Measurements from ENCODE around the gene ARID3A. TPM values are rescaled to one million over a fixed set of nuclear protein-coding genes. Genes with fewer than 3 reads are reported as not detected.

Gene ARID3A
- total RNA-seq, 1 experiment from 2014 or later = 5.6 TPM

DNA sequence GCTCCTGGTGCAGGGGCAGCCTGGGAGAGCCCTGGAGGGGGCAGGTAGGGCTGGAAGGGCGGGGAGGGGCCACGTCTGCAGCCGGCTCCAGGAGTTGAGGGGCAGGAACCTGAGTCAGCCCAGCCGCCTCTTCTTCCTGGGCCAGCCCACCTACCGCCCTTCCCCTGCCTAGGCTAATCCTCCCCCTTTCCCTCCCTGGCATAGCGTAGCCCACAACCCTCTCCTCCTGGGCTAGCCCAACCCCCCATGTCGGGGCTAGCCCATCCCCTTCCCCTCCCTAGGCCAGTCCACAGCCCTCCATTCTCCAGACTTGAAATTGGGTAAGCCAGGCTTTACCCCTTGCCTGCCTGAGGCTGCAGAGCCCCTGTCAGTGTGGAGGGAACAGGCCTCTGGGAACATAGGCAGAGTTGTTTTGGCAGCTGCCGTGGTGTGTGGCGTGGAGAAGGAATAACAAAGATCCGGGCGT, 37.7 kb downstream of the ARID3A start:
- no peaks in the 10 kb centered on the region for H3K36me3 ChIP-seq (ENCODE audit: low read depth, low read length)
- intact Hi-C loops (cut with micrococcal nuclease) = no loop called here
- no TSS peak for BruUV-seq (replicated peaks)

GRCh38 chr19:964116-964520, 38.3 kb downstream of the ARID3A start:
- CTCF ChIA-PET = no interaction called here
- H3K4me3 ChIP-seq (ENCODE audit: low read length) = no peak overlapping the region
- H3K4me1 ChIP-seq (ENCODE audit: insufficient read depth, low read length) = peaks cover 9% of the 10 kb centered on the region; the same call in 1 of the 2 replicates
- no peaks in the 10 kb centered on the region for H3K79me2 ChIP-seq (ENCODE audit: low read length)
- H3K9me3 ChIP-seq (ENCODE audit: low read length) = no peaks in the 10 kb centered on the region
- POLR2A ChIA-PET (ENCODE audit: unreplicated experiment) = no interaction called here
- DNase-seq (no peak), ATAC-seq (no peak)
- no peaks in the 10 kb centered on the region for H3F3A ChIP-seq (ENCODE audit: low read length, unreplicated experiment)
- no peaks in the 10 kb centered on the region for H4K20me1 ChIP-seq (ENCODE audit: low read length)
- no TSS peak for BruUV-seq (replicated peaks)
- H3K36me3 ChIP-seq (ENCODE audit: low read depth, low read length) = no peaks in the 10 kb centered on the region
- no peak overlapping the region for H2AFZ ChIP-seq (ENCODE audit: low read length)
- H3K9ac ChIP-seq (ENCODE audit: low read length) = no peak overlapping the region
- intact Hi-C loops (cut with micrococcal nuclease) = no loop called here
- no peaks in the 10 kb centered on the region for H3K9me2 ChIP-seq (replicated peaks; ENCODE audit: low read length)
- no peak overlapping the region for H3K4me2 ChIP-seq (ENCODE audit: low read length)
- TF ChIP-seq, protein P1, sequence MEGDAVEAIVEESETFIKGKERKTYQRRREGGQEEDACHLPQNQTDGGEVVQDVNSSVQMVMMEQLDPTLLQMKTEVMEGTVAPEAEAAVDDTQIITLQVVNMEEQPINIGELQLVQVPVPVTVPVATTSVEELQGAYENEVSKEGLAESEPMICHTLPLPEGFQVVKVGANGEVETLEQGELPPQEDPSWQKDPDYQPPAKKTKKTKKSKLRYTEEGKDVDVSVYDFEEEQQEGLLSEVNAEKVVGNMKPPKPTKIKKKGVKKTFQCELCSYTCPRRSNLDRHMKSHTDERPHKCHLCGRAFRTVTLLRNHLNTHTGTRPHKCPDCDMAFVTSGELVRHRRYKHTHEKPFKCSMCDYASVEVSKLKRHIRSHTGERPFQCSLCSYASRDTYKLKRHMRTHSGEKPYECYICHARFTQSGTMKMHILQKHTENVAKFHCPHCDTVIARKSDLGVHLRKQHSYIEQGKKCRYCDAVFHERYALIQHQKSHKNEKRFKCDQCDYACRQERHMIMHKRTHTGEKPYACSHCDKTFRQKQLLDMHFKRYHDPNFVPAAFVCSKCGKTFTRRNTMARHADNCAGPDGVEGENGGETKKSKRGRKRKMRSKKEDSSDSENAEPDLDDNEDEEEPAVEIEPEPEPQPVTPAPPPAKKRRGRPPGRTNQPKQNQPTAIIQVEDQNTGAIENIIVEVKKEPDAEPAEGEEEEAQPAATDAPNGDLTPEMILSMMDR (conservative IDR thresholded peaks at IDR 0.05; ENCODE audit: low read depth, low read length) = no peak
- TF ChIP-seq EZH2phosphoT487 (IDR thresholded peaks at IDR 0.05; ENCODE audit: borderline replicate concordance, low read length) (no peak), EZH2 (IDR thresholded peaks at IDR 0.05; ENCODE audit: low read length, unreplicated experiment) (no peak)
- no peaks in the 10 kb centered on the region for H3K27me3 ChIP-seq (ENCODE audit: low read length)
- no peak overlapping the region for H3K27ac ChIP-seq (ENCODE audit: low read length)

More for the DNA sequence above, 37.7 kb downstream of the ARID3A start:
- CTCF ChIA-PET = no interaction called here
- POLR2A ChIA-PET (ENCODE audit: unreplicated experiment) = no interaction called here
- no peak for ATAC-seq
- Histone ChIP-seq H3K4me2 (ENCODE audit: low read length) (no peak overlapping the region), H2AFZ (ENCODE audit: low read length) (no peak overlapping the region), H3K27ac (ENCODE audit: low read length) (no peak overlapping the region), H3K9me3 (ENCODE audit: low read length) (no peaks in the 10 kb centered on the region), H3K9ac (ENCODE audit: low read length) (no peak overlapping the region), H4K20me1 (ENCODE audit: low read length) (no peaks in the 10 kb centered on the region), H3K27me3 (ENCODE audit: low read length) (no peaks in the 10 kb centered on the region), H3K79me2 (ENCODE audit: low read length) (no peaks in the 10 kb centered on the region), H3K4me3 (ENCODE audit: low read length) (no peak overlapping the region), H3F3A (ENCODE audit: low read length, unreplicated experiment) (no peaks in the 10 kb centered on the region), H3K9me2 (replicated peaks; ENCODE audit: low read length) (no peaks in the 10 kb centered on the region), H3K4me1 (ENCODE audit: insufficient read depth, low read length) (peaks cover 14% of the 10 kb centered on the region; the same call in 1 of the 2 replicates)
- DNase-seq = no peak
- no peak for TF ChIP-seq EZH2phosphoT487 (IDR thresholded peaks at IDR 0.05; ENCODE audit: borderline replicate concordance, low read length)
- TF ChIP-seq, protein P1 (conservative IDR thresholded peaks at IDR 0.05; ENCODE audit: low read depth, low read length) = no peak
- TF ChIP-seq EZH2 (IDR thresholded peaks at IDR 0.05; ENCODE audit: low read length, unreplicated experiment) = no peak

- Histone ChIP-seq H3K36me3 (ENCODE audit: low read depth, low read length) (no peaks in the 10 kb centered on the region), H3K9me2 (replicated peaks; ENCODE audit: low read length) (no peaks in the 10 kb centered on the region), H3K27ac (ENCODE audit: low read length) (no peak overlapping the region), H3K4me1 (ENCODE audit: insufficient read depth, low read length) (peaks cover 5% of the 10 kb centered on the region; the same call in 1 of the 2 replicates), H3K4me3 (ENCODE audit: low read length) (no peak overlapping the region), H4K20me1 (ENCODE audit: low read length) (no peaks in the 10 kb centered on the region), H3K9ac (ENCODE audit: low read length) (no peak overlapping the region), H3K9me3 (ENCODE audit: low read length) (no peaks in the 10 kb centered on the region), H3K27me3 (ENCODE audit: low read length) (no peaks in the 10 kb centered on the region), H2AFZ (ENCODE audit: low read length) (no peak overlapping the region), H3K79me2 (ENCODE audit: low read length) (no peaks in the 10 kb centered on the region), H3K4me2 (ENCODE audit: low read length) (no peak overlapping the region), H3F3A (ENCODE audit: low read length, unreplicated experiment) (no peaks in the 10 kb centered on the region)
- intact Hi-C loops (cut with micrococcal nuclease) = no loop called here
- DNase-seq (peak; percentile 27), ATAC-seq (no peak)
- CTCF ChIA-PET = no interaction called here
- POLR2A ChIA-PET (ENCODE audit: unreplicated experiment) = no interaction called here
- BruUV-seq (replicated peaks) = no TSS peak
- TF ChIP-seq EZH2phosphoT487 (IDR thresholded peaks at IDR 0.05; ENCODE audit: borderline replicate concordance, low read length) (no peak), EZH2 (IDR thresholded peaks at IDR 0.05; ENCODE audit: low read length, unreplicated experiment) (no peak)
- TF ChIP-seq, protein P1 (conservative IDR thresholded peaks at IDR 0.05; ENCODE audit: low read depth, low read length) = no peak
Observed at GRCh38 chr19:964761-965694, 39.2 kb downstream of the ARID3A start.
